ENCODE results near the gene MYO15A. TPM values are rescaled to one million over a fixed set of nuclear protein-coding genes. Genes with fewer than 3 reads are reported as not detected.

The MYO15A gene
- total RNA-seq, 1 experiment from 2014 or later = 0.26 TPM

DNA sequence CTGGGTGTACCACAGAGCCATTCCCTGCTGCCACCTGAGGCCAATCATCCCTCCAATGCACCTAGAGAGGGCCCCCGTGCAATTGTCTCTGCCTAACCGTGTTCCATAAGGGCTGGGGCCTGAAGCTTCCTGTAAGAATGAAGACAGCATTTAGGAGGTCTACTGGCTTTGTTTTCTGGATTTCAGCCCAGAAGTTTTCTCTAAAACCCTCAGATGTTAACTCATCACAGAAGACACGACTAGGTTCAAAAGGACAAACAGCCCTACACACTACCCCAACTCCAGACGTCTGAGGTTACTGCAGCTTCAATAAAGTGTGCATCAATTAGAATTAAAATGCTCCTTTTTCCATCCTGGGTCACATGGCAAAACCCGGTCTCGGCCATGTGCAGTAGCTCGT is 31.6 kb upstream of the MYO15A start:
- Histone ChIP-seq H3K9ac (ENCODE audit: low read length) (no peak overlapping the region), H3K79me2 (ENCODE audit: low read length) (no peaks in the 10 kb centered on the region), H3K27me3 (ENCODE audit: low read length) (no peaks in the 10 kb centered on the region), H4K20me1 (ENCODE audit: low read length) (no peaks in the 10 kb centered on the region), H3K36me3 (ENCODE audit: low read depth, low read length) (no peaks in the 10 kb centered on the region), H3K4me2 (ENCODE audit: low read length) (no peak overlapping the region), H3K9me3 (ENCODE audit: low read length) (no peaks in the 10 kb centered on the region), H2AFZ (ENCODE audit: low read length) (no peak overlapping the region), H3K4me3 (ENCODE audit: low read length) (no peak overlapping the region), H3F3A (ENCODE audit: low read length, unreplicated experiment) (no peaks in the 10 kb centered on the region), H3K4me1 (ENCODE audit: insufficient read depth, low read length) (no peaks in the 10 kb centered on the region), H3K27ac (ENCODE audit: low read length) (no peak overlapping the region), H3K9me2 (replicated peaks; ENCODE audit: low read length) (no peaks in the 10 kb centered on the region)
- ChIA-PET CTCF (no interaction called here), POLR2A (ENCODE audit: unreplicated experiment) (no interaction called here)
- intact Hi-C loops (cut with micrococcal nuclease) = no loop called here
- no TSS peak for BruUV-seq (replicated peaks)
- ATAC-seq = no peak
- DNase-seq = no peak
- TF ChIP-seq EZH2phosphoT487 (IDR thresholded peaks at IDR 0.05; ENCODE audit: borderline replicate concordance, low read length) (no peak), EZH2 (IDR thresholded peaks at IDR 0.05; ENCODE audit: low read length, unreplicated experiment) (no peak)
- TF ChIP-seq, protein P1, sequence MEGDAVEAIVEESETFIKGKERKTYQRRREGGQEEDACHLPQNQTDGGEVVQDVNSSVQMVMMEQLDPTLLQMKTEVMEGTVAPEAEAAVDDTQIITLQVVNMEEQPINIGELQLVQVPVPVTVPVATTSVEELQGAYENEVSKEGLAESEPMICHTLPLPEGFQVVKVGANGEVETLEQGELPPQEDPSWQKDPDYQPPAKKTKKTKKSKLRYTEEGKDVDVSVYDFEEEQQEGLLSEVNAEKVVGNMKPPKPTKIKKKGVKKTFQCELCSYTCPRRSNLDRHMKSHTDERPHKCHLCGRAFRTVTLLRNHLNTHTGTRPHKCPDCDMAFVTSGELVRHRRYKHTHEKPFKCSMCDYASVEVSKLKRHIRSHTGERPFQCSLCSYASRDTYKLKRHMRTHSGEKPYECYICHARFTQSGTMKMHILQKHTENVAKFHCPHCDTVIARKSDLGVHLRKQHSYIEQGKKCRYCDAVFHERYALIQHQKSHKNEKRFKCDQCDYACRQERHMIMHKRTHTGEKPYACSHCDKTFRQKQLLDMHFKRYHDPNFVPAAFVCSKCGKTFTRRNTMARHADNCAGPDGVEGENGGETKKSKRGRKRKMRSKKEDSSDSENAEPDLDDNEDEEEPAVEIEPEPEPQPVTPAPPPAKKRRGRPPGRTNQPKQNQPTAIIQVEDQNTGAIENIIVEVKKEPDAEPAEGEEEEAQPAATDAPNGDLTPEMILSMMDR (conservative IDR thresholded peaks at IDR 0.05; ENCODE audit: low read depth, low read length) = no peak

DNA sequence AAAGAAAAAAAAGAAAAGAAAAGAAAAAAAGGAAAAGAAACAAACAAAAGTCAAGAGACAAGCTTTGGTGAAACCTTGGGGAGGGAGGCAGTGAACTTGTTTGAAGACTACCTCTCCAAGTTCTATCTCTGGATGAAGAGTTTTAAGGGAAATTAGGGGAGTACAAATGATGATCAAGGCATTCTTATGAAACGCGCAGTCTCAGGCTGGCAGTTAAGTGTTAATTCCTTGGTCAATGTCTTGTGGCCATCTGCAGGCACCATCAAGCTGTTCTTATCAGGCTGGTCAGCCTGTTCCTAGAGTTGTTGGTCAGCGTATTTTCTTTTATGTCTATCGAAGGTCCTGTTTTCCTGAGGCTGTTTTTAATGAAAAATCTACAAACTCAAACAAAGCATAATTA is 29.0 kb upstream of the MYO15A start:
- H3K27ac ChIP-seq (ENCODE audit: low read length) = no peak overlapping the region
- H3K4me1 ChIP-seq (ENCODE audit: insufficient read depth, low read length) = no peaks in the 10 kb centered on the region
- no peak overlapping the region for H3K4me3 ChIP-seq (ENCODE audit: low read length)
- ChIA-PET CTCF (interaction anchor here (0.7 kb wide), 1 partner anchor 97 kb away, joined by 4 read pairs; no protein-coding TSS in a partner anchor), POLR2A (ENCODE audit: unreplicated experiment) (no interaction called here)
- no peaks in the 10 kb centered on the region for H3K9me3 ChIP-seq (ENCODE audit: low read length)
- H4K20me1 ChIP-seq (ENCODE audit: low read length) = no peaks in the 10 kb centered on the region
- no peak for ATAC-seq
- no peak overlapping the region for H3K9ac ChIP-seq (ENCODE audit: low read length)
- H3F3A ChIP-seq (ENCODE audit: low read length, unreplicated experiment) = no peaks in the 10 kb centered on the region
- H2AFZ ChIP-seq (ENCODE audit: low read length) = no peak overlapping the region
- no peaks in the 10 kb centered on the region for H3K27me3 ChIP-seq (ENCODE audit: low read length)
- intact Hi-C loops (cut with micrococcal nuclease) = no loop called here
- H3K36me3 ChIP-seq (ENCODE audit: low read depth, low read length) = no peaks in the 10 kb centered on the region
- DNase-seq = no peak
- TF ChIP-seq EZH2 (IDR thresholded peaks at IDR 0.05; ENCODE audit: low read length, unreplicated experiment) (no peak), EZH2phosphoT487 (IDR thresholded peaks at IDR 0.05; ENCODE audit: borderline replicate concordance, low read length) (no peak)
- TF ChIP-seq, protein P1 (conservative IDR thresholded peaks at IDR 0.05; ENCODE audit: low read depth, low read length) = no peak
- no peak overlapping the region for H3K4me2 ChIP-seq (ENCODE audit: low read length)
- no peaks in the 10 kb centered on the region for H3K79me2 ChIP-seq (ENCODE audit: low read length)
- H3K9me2 ChIP-seq (replicated peaks; ENCODE audit: low read length) = no peaks in the 10 kb centered on the region
- BruUV-seq (replicated peaks) = no TSS peak

- no peak overlapping the region for H3K4me3 ChIP-seq (ENCODE audit: low read length)
- H3K36me3 ChIP-seq (ENCODE audit: low read depth, low read length) = no peaks in the 10 kb centered on the region
- no peaks in the 10 kb centered on the region for H4K20me1 ChIP-seq (ENCODE audit: low read length)
- no peak overlapping the region for H3K4me2 ChIP-seq (ENCODE audit: low read length)
- ATAC-seq (no peak), DNase-seq (no peak)
- H3K27me3 ChIP-seq (ENCODE audit: low read length) = no peaks in the 10 kb centered on the region
- H3K9me2 ChIP-seq (replicated peaks; ENCODE audit: low read length) = no peaks in the 10 kb centered on the region
- H3K9me3 ChIP-seq (ENCODE audit: low read length) = no peaks in the 10 kb centered on the region
- peaks cover 9% of the 10 kb centered on the region for H3K4me1 ChIP-seq (ENCODE audit: insufficient read depth, low read length)
- no peak overlapping the region for H3K9ac ChIP-seq (ENCODE audit: low read length)
- peaks cover 17% of the 10 kb centered on the region for H3K79me2 ChIP-seq (ENCODE audit: low read length)
- H3K27ac ChIP-seq (ENCODE audit: low read length) = no peak overlapping the region
- intact Hi-C loops (cut with micrococcal nuclease) = no loop called here
- CTCF ChIA-PET = no interaction called here
- no TSS peak for BruUV-seq (replicated peaks)
- no peaks in the 10 kb centered on the region for H3F3A ChIP-seq (ENCODE audit: low read length, unreplicated experiment)
- no peak for TF ChIP-seq EZH2 (IDR thresholded peaks at IDR 0.05; ENCODE audit: low read length, unreplicated experiment)
- TF ChIP-seq EZH2phosphoT487 (IDR thresholded peaks at IDR 0.05; ENCODE audit: borderline replicate concordance, low read length) = no peak
- TF ChIP-seq, protein P1 (conservative IDR thresholded peaks at IDR 0.05; ENCODE audit: low read depth, low read length) = no peak
- no peak overlapping the region for H2AFZ ChIP-seq (ENCODE audit: low read length)
- POLR2A ChIA-PET (ENCODE audit: unreplicated experiment) = no interaction called here
Measured at GRCh38 chr17:18084256-18084655, 24.3 kb upstream of the MYO15A start.

Measured in PC-3 (cell line).